HepG2 (cell line): ENCODE results near the gene FIBP.

Source experiments
- ADNP ChIP-seq: sonication (generic); formaldehyde crosslinking; IDR thresholded peaks from 2 replicates; pipeline ENCODE4 v1.4.0; 2020; ENCODE audit warnings: missing genetic modification reagents
- EP300 ChIP-seq, 3 experiments: sonication (generic) in 1 of 3; formaldehyde crosslinking in 1 of 3; IDR thresholded peaks; 2 replicates each; pipeline versions ENCODE4 v1.5.1 to v1.6.1; 2011 to 2020; ENCODE audit warnings: low read depth in 2 of 3, low read length in 2 of 3, borderline replicate concordance in 1 of 3, improper control_type of control experiment in 1 of 3, mild to moderate bottlenecking in 1 of 3, missing genetic modification reagents in 1 of 3, moderate library complexity in 1 of 3
- ESRRA ChIP-seq: sonication (generic); formaldehyde crosslinking; IDR thresholded peaks from 2 replicates; pipeline ENCODE4 v1.5.1; 2020; ENCODE audit warnings: mild to moderate bottlenecking, low read depth, missing genetic modification reagents
- KDM2A ChIP-seq: sonication (generic); formaldehyde crosslinking; IDR thresholded peaks from 2 replicates; pipeline ENCODE4 v1.4.0; 2020; ENCODE audit warnings: low read depth, missing genetic modification reagents, borderline replicate concordance
- POLR2A ChIP-seq, 2 experiments: IDR thresholded peaks; 2 replicates each; pipeline ENCODE4 v1.6.1; 2011; ENCODE audit warnings: low read depth in 2 of 2, low read length in 2 of 2, mild to moderate bottlenecking in 1 of 2, moderate library complexity in 1 of 2; ENCODE audit not compliant: insufficient read depth in 1 of 2
- REL ChIP-seq: sonication (generic); formaldehyde crosslinking; conservative IDR thresholded peaks from 2 replicates; pipeline ENCODE4 v1.8.0; 2022; ENCODE audit warnings: mild to moderate bottlenecking, missing genetic modification reagents, moderate library complexity
- TF ChIP-seq, protein P1 (sequence below): sonication (generic); formaldehyde crosslinking; IDR thresholded peaks from one replicate; pipeline ENCODE4 v1.5.1; 2020; ENCODE audit warnings: mild to moderate bottlenecking, missing genetic modification reagents; ENCODE audit errors: not compliant biosample characterization
- TF ChIP-seq, protein P2 (sequence below): sonication (generic); formaldehyde crosslinking; IDR thresholded peaks from 2 replicates; pipeline ENCODE4 v1.4.0; 2020; ENCODE audit warnings: mild to moderate bottlenecking, missing genetic modification reagents

DNA sequence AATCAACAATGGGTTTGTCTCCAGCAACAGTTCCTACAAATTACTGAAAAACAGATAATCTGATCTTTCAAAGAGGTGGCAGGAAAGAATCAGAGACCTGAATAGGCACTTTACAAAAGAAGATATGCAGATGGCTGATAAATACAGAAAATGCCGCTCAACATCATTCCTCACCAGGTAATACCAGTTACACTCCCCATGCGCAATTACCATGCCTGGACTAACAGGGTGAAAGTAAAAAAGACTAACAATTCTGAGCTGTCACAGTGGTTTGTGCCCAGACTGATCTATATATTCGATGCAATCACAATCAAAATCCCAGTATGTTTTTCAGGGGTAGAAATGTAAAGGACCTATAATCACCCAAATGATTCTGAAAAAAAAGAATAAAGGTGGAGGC is 44.5 kb downstream of the FIBP start:
- TF ChIP-seq REL (CRISPR knock-in tag) (no peak), ADNP (CRISPR knock-in tag) (no peak), POLR2A (IDR thresholded peaks at IDR 0.05; ENCODE audit: insufficient read depth in 1 of 2, low read depth in 2 of 2, low read length in 2 of 2) (no peak), ESRRA (CRISPR knock-in tag) (no peak), EP300 (IDR thresholded peaks at IDR 0.05; ENCODE audit: low read depth in 2 of 2, low read length in 2 of 2) (no peak), EP300 (CRISPR knock-in tag; IDR thresholded peaks at IDR 0.05; ENCODE audit: borderline replicate concordance) (no peak), KDM2A (CRISPR knock-in tag) (no peak)
- TF ChIP-seq, protein P1, sequence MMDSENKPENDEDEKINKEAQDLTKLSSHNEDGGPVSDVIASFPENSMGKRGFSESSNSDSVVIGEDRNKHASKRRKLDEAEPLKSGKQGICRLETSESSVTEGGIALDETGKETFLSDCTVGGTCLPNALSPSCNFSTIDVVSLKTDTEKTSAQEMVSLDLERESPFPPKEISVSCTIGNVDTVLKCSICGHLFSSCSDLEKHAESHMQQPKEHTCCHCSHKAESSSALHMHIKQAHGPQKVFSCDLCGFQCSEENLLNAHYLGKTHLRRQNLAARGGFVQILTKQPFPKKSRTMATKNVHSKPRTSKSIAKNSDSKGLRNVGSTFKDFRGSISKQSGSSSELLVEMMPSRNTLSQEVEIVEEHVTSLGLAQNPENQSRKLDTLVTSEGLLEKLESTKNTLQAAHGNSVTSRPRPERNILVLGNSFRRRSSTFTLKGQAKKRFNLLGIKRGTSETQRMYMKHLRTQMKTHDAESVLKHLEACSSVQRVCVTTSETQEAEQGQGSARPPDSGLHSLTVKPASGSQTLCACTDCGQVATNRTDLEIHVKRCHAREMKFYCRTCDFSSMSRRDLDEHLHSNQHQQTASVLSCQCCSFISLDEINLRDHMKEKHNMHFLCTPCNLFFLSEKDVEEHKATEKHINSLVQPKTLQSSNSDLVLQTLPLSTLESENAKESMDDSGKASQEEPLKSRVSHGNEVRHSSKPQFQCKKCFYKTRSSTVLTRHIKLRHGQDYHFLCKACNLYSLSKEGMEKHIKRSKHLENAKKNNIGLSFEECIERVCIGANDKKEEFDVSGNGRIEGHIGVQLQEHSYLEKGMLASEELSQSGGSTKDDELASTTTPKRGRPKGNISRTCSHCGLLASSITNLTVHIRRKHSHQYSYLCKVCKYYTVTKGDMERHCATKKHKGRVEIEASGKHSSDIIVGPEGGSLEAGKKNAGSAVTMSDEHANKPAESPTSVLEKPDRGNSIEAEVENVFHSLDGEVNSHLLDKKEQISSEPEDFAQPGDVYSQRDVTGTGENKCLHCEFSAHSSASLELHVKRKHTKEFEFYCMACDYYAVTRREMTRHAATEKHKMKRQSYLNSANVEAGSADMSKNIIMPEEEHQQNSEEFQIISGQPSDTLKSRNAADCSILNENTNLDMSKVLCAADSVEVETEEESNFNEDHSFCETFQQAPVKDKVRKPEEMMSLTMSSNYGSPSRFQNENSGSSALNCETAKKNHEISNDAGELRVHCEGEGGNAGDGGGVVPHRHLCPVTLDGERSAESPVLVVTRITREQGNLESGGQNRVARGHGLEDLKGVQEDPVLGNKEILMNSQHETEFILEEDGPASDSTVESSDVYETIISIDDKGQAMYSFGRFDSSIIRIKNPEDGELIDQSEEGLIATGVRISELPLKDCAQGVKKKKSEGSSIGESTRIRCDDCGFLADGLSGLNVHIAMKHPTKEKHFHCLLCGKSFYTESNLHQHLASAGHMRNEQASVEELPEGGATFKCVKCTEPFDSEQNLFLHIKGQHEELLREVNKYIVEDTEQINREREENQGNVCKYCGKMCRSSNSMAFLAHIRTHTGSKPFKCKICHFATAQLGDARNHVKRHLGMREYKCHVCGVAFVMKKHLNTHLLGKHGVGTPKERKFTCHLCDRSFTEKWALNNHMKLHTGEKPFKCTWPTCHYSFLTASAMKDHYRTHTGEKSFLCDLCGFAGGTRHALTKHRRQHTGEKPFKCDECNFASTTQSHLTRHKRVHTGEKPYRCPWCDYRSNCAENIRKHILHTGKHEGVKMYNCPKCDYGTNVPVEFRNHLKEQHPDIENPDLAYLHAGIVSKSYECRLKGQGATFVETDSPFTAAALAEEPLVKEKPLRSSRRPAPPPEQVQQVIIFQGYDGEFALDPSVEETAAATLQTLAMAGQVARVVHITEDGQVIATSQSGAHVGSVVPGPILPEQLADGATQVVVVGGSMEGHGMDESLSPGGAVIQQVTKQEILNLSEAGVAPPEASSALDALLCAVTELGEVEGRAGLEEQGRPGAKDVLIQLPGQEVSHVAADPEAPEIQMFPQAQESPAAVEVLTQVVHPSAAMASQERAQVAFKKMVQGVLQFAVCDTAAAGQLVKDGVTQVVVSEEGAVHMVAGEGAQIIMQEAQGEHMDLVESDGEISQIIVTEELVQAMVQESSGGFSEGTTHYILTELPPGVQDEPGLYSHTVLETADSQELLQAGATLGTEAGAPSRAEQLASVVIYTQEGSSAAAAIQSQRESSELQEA (CRISPR knock-in tag): no peak
- TF ChIP-seq, protein P2, sequence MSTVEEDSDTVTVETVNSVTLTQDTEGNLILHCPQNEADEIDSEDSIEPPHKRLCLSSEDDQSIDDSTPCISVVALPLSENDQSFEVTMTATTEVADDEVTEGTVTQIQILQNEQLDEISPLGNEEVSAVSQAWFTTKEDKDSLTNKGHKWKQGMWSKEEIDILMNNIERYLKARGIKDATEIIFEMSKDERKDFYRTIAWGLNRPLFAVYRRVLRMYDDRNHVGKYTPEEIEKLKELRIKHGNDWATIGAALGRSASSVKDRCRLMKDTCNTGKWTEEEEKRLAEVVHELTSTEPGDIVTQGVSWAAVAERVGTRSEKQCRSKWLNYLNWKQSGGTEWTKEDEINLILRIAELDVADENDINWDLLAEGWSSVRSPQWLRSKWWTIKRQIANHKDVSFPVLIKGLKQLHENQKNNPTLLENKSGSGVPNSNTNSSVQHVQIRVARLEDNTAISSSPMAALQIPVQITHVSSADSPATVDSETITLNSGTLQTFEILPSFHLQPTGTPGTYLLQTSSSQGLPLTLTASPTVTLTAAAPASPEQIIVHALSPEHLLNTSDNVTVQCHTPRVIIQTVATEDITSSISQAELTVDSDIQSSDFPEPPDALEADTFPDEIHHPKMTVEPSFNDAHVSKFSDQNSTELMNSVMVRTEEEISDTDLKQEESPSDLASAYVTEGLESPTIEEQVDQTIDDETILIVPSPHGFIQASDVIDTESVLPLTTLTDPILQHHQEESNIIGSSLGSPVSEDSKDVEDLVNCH (CRISPR knock-in tag): no peak
